ENCODE measurements around the gene FAM9C. TPM values are rescaled to one million over a fixed set of nuclear protein-coding genes. Genes with fewer than 3 reads are reported as not detected.

FAM9C gene
- total RNA-seq, 2 experiments from 2014 or later: not detected

GRCh38 chrX:13014111-13015096 is 30.0 kb downstream of the FAM9C start:
- ChIA-PET POLR2A (interaction anchor here (0.6 to 5.5 kb wide), 25 partner anchors 8 to 77 kb away, joined by 3 to 55 read pairs (median 7); partner anchors contain the start of gene TMSB4X), CTCF (interaction anchor here (1.0 to 1.6 kb wide), 4 partner anchors 12 to 77 kb away, joined by 3 to 9 read pairs (median 4); no protein-coding TSS in a partner anchor)
- no peaks in the 10 kb centered on the region for H3K36me3 Mint-ChIP-seq (ENCODE audit: low read depth)
- Histone ChIP-seq H3K27me3 (ENCODE audit: control insufficient read depth in 1 of 2, insufficient read depth in 2 of 2, low read length in 2 of 2) (no peaks in the 10 kb centered on the region), H3K4me1 (ENCODE audit: insufficient read depth, low read length) (peaks cover 40% of the 10 kb centered on the region), H3K36me3 (ENCODE audit: insufficient read depth, low read length) (no peaks in the 10 kb centered on the region), H3K9me3 (ENCODE audit: control insufficient read depth in 1 of 2, insufficient read depth in 1 of 2, low read length in 2 of 2) (no peaks in the 10 kb centered on the region), H3K27ac (ENCODE audit: low read depth in 1 of 2, low read length in 2 of 2) (peak overlapping the region; percentile 63 to 66), H3K4me3 (ENCODE audit: low read length) (no peak overlapping the region)
- intact Hi-C loops (cut with DNase I, micrococcal nuclease): loop anchor here (5.0 kb wide), 3 partner anchors 32 to 37 kb away; partner anchors contain the start of gene TMSB4X (in 1 of the 2)
- no peaks in the 10 kb centered on the region for H3K27me3 Mint-ChIP-seq
- H3K4me1 Mint-ChIP-seq (ENCODE audit: low read depth): peaks cover 72% of the 10 kb centered on the region
- no peaks in the 10 kb centered on the region for H3K9me3 Mint-ChIP-seq
- ATAC-seq (ENCODE audit: poor library complexity) (no peak), DNase-seq (no peak)
- H3K4me3 Mint-ChIP-seq: peak overlapping the region; percentile 68
- TF ChIP-seq, protein P1, sequence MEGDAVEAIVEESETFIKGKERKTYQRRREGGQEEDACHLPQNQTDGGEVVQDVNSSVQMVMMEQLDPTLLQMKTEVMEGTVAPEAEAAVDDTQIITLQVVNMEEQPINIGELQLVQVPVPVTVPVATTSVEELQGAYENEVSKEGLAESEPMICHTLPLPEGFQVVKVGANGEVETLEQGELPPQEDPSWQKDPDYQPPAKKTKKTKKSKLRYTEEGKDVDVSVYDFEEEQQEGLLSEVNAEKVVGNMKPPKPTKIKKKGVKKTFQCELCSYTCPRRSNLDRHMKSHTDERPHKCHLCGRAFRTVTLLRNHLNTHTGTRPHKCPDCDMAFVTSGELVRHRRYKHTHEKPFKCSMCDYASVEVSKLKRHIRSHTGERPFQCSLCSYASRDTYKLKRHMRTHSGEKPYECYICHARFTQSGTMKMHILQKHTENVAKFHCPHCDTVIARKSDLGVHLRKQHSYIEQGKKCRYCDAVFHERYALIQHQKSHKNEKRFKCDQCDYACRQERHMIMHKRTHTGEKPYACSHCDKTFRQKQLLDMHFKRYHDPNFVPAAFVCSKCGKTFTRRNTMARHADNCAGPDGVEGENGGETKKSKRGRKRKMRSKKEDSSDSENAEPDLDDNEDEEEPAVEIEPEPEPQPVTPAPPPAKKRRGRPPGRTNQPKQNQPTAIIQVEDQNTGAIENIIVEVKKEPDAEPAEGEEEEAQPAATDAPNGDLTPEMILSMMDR (IDR thresholded peaks at IDR 0.05): no peak
- H3K27ac Mint-ChIP-seq: peak overlapping the region; percentile 88

GRCh38 chrX:13013363-13014110 is 30.9 kb downstream of the FAM9C start:
- DNase-seq (peak in 7 of 14 experiments; percentile 8 to 66 (median 43)), ATAC-seq (ENCODE audit: poor library complexity) (peak; percentile 84)
- ChIA-PET CTCF (interaction anchor here (0.8 to 1.6 kb wide), 4 partner anchors 11 to 78 kb away, joined by 3 to 9 read pairs (median 5); no protein-coding TSS in a partner anchor), POLR2A (interaction anchor here (0.6 to 5.5 kb wide), 23 partner anchors 9 to 78 kb away, joined by 3 to 55 read pairs (median 7); partner anchors contain the start of gene TMSB4X)
- no peaks in the 10 kb centered on the region for H3K27me3 Mint-ChIP-seq
- no peaks in the 10 kb centered on the region for H3K36me3 ChIP-seq (ENCODE audit: insufficient read depth, low read length)
- H3K27ac Mint-ChIP-seq: peak overlapping the region; percentile 88
- peak overlapping the region; percentile 68 for H3K4me3 Mint-ChIP-seq
- no peaks in the 10 kb centered on the region for H3K27me3 ChIP-seq (ENCODE audit: control insufficient read depth in 1 of 2, insufficient read depth in 2 of 2, low read length in 2 of 2)
- no peaks in the 10 kb centered on the region for H3K36me3 Mint-ChIP-seq (ENCODE audit: low read depth)
- H3K4me1 Mint-ChIP-seq (ENCODE audit: low read depth): peaks cover 76% of the 10 kb centered on the region
- no peaks in the 10 kb centered on the region for H3K9me3 Mint-ChIP-seq
- no peaks in the 10 kb centered on the region for H3K9me3 ChIP-seq (ENCODE audit: control insufficient read depth in 1 of 2, insufficient read depth in 1 of 2, low read length in 2 of 2)
- intact Hi-C loops (cut with DNase I, micrococcal nuclease): loop anchor here (5.0 kb wide), 2 partner anchors 34 to 36 kb away; partner anchors contain the start of gene TMSB4X (in 1 of the 2)
- H3K4me1 ChIP-seq (ENCODE audit: insufficient read depth, low read length): peaks cover 45% of the 10 kb centered on the region
- peak overlapping the region; percentile 63 to 66 for H3K27ac ChIP-seq (ENCODE audit: low read depth in 1 of 2, low read length in 2 of 2)
- H3K4me3 ChIP-seq (ENCODE audit: low read length): peak overlapping the region; percentile 9
- TF ChIP-seq, protein P1 (IDR thresholded peaks at IDR 0.05): no peak

GRCh38 chrX:13010546-13010945 is 33.9 kb downstream of the FAM9C start:
- H3K36me3 Mint-ChIP-seq (ENCODE audit: low read depth): no peaks in the 10 kb centered on the region
- Histone ChIP-seq H3K27ac (ENCODE audit: low read depth in 1 of 2, low read length in 2 of 2) (no peak overlapping the region), H3K27me3 (ENCODE audit: control insufficient read depth in 1 of 2, insufficient read depth in 2 of 2, low read length in 2 of 2) (no peaks in the 10 kb centered on the region), H3K9me3 (ENCODE audit: control insufficient read depth in 1 of 2, insufficient read depth in 1 of 2, low read length in 2 of 2) (no peaks in the 10 kb centered on the region), H3K36me3 (ENCODE audit: insufficient read depth, low read length) (no peaks in the 10 kb centered on the region), H3K4me3 (ENCODE audit: low read length) (no peak overlapping the region), H3K4me1 (ENCODE audit: insufficient read depth, low read length) (peaks cover 59% of the 10 kb centered on the region)
- POLR2A ChIA-PET: interaction anchor here (0.8 to 21.5 kb wide), 5 partner anchors 10 to 478 kb away, joined by 3 to 502 read pairs (median 8); partner anchors contain the start of gene TMSB4X
- H3K4me1 Mint-ChIP-seq (ENCODE audit: low read depth): peaks cover 84% of the 10 kb centered on the region
- peak overlapping the region; percentile 27 for H3K27ac Mint-ChIP-seq
- CTCF ChIA-PET: interaction anchor here (1.9 kb wide), 1 partner anchor 64 kb away, joined by 6 read pairs; no protein-coding TSS in a partner anchor
- intact Hi-C loops (cut with DNase I, micrococcal nuclease): loop anchor here (5.0 kb wide), 2 partner anchors 33 to 37 kb away; partner anchors contain the start of gene TMSB4X (in 1 of the 2)
- H3K4me3 Mint-ChIP-seq: no peak overlapping the region
- H3K27me3 Mint-ChIP-seq: no peaks in the 10 kb centered on the region
- no peak for ATAC-seq (ENCODE audit: poor library complexity)
- no peak for DNase-seq
- TF ChIP-seq, protein P1 (IDR thresholded peaks at IDR 0.05): no peak
- H3K9me3 Mint-ChIP-seq: no peaks in the 10 kb centered on the region
